Measurements from ENCODE around the gene RPTOR.

DNA sequence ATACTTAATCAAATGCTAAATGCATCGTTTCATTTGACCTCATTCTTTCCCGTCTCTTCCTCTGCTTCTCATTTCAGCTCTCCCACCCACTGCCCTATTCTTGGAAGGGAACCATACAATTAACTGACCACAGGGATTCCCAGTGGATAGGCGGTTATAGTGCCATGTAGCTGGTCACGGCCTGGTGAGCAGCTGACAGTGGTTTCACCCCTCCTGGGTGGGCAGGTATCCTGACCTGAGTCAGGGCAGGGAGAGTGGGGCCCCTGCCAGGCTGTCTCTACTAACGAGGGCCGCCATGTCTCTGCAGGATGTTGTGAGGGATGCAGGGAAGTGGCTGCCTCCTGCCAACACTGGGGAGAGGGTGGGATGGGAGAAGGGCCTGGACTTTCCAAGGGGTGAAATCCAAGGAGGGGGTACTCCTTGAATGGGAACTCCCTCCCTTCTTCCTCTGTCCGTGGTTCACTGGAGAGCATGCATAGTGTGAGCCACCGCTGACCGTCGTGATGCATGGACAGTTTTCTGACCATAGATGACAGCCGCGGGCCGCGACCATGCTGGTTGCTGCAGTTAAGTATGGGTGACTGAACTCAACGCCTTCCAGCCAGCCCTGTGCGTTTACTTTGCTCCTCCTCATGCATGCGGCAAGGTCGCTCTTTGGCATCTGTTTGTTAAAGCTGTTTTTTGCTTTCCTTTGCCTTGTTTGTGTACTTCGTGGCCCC, 95.9 kb downstream of the RPTOR start:
- no peak for TF ChIP-seq POLR2A (IDR thresholded peaks at IDR 0.05; ENCODE audit: low read depth, low read length)
- TF ChIP-seq MYC (IDR thresholded peaks at IDR 0.05; ENCODE audit: insufficient read depth, insufficient read length, insufficient replicate concordance, low read length, severe bottlenecking), result no peak
- no peak for TF ChIP-seq ZNF274 (IDR thresholded peaks at IDR 0.05; ENCODE audit: insufficient read depth, insufficient read length)
- TF ChIP-seq CBFB (IDR thresholded peaks at IDR 0.05; ENCODE audit: low read depth), result no peak
- TF ChIP-seq, protein P1, sequence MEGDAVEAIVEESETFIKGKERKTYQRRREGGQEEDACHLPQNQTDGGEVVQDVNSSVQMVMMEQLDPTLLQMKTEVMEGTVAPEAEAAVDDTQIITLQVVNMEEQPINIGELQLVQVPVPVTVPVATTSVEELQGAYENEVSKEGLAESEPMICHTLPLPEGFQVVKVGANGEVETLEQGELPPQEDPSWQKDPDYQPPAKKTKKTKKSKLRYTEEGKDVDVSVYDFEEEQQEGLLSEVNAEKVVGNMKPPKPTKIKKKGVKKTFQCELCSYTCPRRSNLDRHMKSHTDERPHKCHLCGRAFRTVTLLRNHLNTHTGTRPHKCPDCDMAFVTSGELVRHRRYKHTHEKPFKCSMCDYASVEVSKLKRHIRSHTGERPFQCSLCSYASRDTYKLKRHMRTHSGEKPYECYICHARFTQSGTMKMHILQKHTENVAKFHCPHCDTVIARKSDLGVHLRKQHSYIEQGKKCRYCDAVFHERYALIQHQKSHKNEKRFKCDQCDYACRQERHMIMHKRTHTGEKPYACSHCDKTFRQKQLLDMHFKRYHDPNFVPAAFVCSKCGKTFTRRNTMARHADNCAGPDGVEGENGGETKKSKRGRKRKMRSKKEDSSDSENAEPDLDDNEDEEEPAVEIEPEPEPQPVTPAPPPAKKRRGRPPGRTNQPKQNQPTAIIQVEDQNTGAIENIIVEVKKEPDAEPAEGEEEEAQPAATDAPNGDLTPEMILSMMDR (IDR thresholded peaks at IDR 0.05 in 2 of 3, conservative IDR thresholded peaks at IDR 0.05 in 1 of 3; ENCODE audit: control insufficient read depth in 2 of 3, extremely low read depth in 1 of 3, insufficient read depth in 1 of 3, low read depth in 3 of 3, low read length in 3 of 3), result no peak
- TF ChIP-seq EZH2 (IDR thresholded peaks at IDR 0.05; ENCODE audit: borderline replicate concordance, control insufficient read depth, low read depth, low read length), result no peak
- TF ChIP-seq STAT1 (conservative IDR thresholded peaks at IDR 0.05), result no peak
- no peak for TF ChIP-seq IKZF1 (conservative IDR thresholded peaks at IDR 0.05)
- no peak for TF ChIP-seq ZNF384 (IDR thresholded peaks at IDR 0.05; ENCODE audit: borderline replicate concordance, low read depth, low read length)
- TF ChIP-seq CREB1 (IDR thresholded peaks at IDR 0.05; ENCODE audit: low read depth), result no peak
- TF ChIP-seq SRF (IDR thresholded peaks at IDR 0.05; ENCODE audit: low read depth in 2 of 2, low read length in 2 of 2), result no peak
- no peak for TF ChIP-seq BRCA1 (IDR thresholded peaks at IDR 0.05; ENCODE audit: low read depth, low read length)
- TF ChIP-seq, protein P2, sequence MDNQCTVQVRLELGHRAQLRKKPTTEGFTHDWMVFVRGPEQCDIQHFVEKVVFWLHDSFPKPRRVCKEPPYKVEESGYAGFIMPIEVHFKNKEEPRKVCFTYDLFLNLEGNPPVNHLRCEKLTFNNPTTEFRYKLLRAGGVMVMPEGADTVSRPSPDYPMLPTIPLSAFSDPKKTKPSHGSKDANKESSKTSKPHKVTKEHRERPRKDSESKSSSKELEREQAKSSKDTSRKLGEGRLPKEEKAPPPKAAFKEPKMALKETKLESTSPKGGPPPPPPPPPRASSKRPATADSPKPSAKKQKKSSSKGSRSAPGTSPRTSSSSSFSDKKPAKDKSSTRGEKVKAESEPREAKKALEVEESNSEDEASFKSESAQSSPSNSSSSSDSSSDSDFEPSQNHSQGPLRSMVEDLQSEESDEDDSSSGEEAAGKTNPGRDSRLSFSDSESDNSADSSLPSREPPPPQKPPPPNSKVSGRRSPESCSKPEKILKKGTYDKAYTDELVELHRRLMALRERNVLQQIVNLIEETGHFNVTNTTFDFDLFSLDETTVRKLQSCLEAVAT (IDR thresholded peaks at IDR 0.05), result no peak
- no peak for TF ChIP-seq NRF1 (conservative IDR thresholded peaks at IDR 0.05; ENCODE audit: low read depth, low read length)
